NCI-H128 (cell line): ENCODE measurements around the gene TXNDC2.
"Not testable (repeated sequence)": the region's sequence is repeated elsewhere in the genome, so short reads cannot be mapped to it uniquely, and the experiment has no call there.

Source experiments
- DNase-seq: peaks from one replicate; lab custom pipeline; 2025; ENCODE audit not compliant: unreplicated experiment; lab: John Stamatoyannopoulos, UW

Gene TXNDC2

GRCh38 chr18:9912285-9912684 lies 26.5 kb downstream of the TXNDC2 start:
- not testable (repeated sequence) for DNase-seq

- DNase-seq, result no peak
These were observed 27.4 kb downstream of the TXNDC2 start for GRCh38 chr18:9913151-9913525.

GRCh38 chr18:9913526-9914333 lies 28.0 kb downstream of the TXNDC2 start, which contains the start of gene VAPA:
Gene VAPA (plus strand): TSS chr18:9914016. CDS start chr18:9914257, 241 bp downstream.
- DNase-seq, result peak; percentile 96

DNA sequence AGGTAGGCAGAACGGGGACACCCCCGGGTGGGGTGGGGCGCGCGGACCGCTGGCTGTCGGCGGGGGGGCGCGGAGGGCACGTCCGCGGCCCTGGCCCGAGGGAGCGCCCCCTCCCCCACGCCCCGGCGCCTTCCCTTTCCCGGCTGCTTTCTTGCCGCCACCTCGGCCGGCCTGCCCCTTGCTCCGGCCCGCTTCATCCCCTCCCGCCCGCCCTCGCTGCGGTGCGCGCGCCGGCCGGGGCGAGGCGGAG lies 28.5 kb downstream of the TXNDC2 start:
- no peak for DNase-seq

DNA sequence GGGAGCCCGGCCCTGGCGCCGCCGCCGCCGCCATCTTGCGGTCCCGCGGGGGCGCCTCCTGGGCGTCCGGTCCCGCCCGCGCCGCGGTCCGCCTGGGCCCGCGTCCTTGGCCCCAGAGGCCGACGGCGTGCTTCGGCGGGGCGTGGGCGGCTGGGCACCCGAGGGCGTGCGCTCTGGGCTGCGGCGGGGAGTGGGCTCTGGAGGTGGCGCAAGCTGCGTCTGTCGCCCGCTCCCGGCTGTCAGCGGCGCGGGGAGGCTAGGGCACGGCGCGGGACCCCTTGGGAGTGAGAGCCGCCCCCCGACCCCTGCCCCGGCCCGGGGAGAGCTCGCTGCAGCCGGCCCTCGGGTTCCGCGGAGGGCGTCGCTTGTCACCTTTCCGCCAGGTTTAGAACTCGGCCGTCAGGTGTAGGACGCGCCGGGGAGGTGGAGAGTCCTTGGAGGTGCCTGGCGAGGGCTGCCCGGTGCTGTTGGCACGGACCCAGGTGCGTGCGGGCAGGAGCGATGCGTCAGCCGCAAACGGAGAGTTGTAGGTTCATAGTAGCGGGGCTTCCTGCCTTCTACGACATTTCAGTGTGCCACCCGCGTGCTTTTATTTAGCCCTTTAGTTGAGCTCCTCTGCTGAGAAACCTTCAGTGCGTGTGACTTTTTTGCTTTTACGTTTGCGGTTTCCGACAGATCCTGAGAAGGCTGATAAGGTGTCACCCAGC lies 29.0 kb downstream of the TXNDC2 start:
- peak; percentile 16 for DNase-seq

DNA sequence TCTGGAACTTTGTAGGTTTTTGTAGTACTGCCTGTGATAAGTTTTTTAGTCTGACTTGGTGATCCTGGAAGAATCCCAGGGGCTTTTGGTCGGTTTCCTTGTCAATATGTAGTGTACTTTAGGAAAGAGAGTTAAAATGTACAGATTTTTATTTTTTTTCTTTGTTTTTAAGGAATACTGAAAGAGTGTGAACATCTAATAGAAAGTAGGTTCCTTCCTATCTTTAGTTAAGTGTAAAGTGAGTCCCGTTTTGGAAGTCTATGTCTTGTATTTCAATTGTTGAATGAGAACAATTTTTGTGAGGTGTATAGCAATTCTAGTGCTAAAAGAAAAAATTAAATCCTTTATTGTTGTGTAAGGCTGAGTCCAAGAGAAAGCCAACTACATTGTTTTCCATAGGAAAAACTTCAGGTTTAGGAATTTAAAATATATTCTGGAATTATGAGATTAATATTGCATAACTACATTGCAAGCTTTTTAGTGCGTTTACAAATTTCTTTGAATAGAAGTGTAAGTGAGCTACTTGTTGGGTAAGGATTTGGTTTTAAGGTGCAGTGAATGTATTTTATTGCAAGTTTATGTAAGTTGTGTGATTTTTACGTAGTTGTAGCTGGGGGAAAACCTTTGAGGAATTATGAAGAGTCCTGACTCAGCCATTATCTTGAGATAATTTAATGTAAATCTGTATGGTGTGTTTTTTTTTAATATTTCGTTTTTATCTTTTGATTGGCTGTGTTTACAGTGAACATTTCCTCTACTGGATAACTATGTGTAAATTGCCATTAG lies 29.7 kb downstream of the TXNDC2 start:
- DNase-seq, result no peak

GRCh38 chr18:9916077-9916639 lies 30.4 kb downstream of the TXNDC2 start:
- no peak for DNase-seq

DNA sequence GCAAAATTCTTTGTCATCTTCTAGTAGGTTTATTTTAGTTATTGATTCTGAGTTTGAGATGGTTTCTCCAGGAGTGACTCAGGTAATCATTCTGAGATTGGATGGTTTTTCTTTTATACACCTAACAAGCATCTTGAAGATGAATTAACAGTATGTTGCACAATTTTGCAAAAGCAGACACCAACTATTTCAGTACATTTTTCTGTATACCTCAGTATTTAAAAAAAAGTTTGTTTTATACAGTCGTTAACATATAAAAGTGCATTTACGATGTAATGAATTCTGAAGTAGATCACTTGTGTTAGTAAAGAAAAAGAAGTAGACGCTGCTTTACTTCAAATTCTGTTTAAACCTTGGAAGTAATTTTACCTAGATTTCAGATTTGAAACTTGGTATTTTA lies 31.0 kb downstream of the TXNDC2 start:
- no peak for DNase-seq

DNA sequence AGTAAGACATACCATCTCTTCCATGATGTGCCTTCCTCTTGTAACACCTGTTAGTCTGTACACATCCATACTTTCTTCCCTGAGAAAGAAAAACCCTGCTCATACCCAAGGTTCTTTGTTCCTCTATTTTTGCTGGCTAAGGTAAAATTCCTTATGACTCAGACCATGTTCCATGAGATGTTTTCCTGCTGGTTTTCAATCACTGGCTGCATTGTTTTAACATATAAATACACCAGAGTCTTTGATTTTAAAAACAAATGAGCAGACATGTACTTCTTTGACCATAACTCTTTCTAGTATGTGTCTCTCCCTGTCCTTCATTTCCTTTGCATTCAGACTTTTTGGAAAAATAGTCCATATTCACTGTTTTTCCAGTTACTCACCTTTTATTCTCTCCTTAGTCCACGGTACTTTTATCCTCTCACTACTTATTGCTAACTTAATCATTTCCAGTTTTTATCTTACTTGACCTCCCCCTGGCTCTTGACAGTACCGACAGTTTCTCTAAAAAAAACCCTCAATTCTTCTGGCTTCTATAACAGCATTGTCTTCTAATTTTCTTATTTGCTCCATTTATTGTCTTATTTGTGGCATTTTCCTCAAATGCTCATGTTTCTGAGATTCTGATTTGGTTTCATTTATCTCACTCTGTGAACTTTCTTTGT lies 32.4 kb downstream of the TXNDC2 start:
- no peak for DNase-seq

GRCh38 chr18:9919564-9920232 lies 33.9 kb downstream of the TXNDC2 start:
- DNase-seq, result no peak

DNA sequence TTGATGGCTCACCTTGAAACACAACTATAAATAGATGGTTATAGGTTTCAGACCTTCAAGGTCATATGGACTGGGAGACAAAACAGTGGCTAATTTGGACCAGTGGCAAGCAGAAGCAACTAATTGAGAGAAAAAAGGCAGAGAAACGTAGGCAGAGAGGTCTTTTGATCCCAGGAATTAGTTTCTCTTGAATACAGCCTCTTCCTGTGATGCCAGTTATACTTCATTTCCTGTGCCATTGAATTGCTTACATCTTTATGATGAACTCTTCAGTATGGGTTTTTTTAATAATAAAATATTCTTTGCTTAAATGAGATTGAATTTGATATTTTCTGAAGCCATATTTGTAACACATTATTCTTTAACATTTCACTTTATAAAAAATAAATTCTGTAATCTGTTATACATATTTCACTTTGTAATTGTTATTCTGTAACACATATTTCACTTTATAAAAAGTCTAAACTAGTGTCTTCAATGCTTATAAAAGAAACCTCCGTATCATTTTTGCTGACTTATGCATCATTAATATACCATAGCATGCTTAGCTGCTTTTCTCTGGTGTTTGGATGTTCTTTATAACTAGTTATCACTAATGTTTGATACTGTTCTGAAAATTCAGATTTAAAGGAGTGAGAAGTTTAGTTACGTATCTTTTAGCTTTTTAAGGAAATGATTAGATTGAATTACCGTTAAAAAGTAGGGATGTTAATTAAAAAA lies 37.0 kb downstream of the TXNDC2 start:
- DNase-seq, result no peak

GRCh38 chr18:9924371-9924943 lies 38.7 kb downstream of the TXNDC2 start:
- no peak for DNase-seq

- DNase-seq, result no peak
These were observed 39.6 kb downstream of the TXNDC2 start for GRCh38 chr18:9925369-9925768.

DNA sequence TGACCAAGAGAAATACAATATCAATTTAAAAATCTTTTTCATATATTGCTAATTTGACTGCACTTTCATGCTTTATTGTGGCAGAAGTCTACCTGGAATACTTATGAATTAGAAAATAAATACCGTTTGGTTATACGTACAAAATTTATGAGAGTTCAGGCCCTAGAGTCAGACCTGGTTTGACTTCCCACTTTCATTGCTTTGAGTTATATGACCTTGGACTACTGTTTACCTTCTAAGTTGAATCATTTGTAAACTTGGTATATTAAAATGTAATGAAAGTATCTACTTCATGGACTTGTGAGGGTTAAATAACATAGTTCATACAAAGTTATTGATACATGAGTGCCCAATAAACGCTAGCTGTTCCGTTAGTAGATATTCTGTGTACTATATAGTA lies 40.0 kb downstream of the TXNDC2 start:
- no peak for DNase-seq

DNA sequence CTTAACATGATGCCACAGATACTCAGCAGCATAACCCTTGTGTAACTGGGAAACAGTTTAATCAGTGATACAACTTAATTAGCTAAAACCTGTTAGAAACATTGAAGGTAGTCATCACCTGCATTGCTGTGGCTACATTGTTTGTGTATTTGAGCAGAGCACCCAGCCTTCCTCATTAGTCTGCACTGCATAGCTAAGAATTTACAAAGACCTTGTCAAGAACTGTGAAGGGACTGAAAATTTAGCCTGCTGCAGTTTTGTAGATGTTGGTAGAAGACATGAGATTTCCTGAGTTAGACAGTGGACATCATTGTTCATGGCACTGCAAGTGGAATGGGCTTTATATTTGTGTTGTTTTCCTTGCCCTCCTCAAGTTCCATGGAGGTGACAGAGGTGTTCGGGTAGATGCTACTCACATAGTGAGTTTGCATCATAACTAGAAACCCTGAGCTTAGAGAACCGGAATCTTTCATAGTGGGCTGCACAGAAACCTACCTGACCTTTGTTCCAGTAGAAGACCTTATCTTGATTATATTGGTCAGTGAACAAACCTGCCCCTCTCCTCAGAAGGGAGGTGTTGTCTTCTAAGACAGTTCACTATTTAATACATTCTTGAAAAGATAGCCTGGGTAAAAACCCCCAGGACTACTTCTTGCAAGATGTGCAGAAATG lies 40.6 kb downstream of the TXNDC2 start:
- DNase-seq, result no peak

DNA sequence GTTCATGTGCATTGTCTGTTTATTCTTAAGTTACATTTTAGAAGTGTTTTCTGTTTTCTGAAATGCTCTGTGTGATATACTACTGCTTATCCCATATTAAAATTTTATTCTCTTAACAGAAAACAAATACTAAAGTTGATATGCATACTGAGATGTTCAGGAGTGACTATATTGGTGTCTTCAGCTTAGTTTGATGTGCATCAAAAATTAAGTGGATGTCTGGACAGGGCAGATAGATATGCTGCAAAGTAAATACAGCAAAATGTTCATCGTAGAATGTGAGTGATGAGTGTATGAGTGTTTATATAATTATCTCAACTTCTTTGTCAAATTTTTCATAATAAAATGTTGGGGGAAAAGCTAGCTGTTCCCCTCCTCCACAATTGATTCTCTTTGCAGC lies 41.2 kb downstream of the TXNDC2 start:
- no peak for DNase-seq

DNA sequence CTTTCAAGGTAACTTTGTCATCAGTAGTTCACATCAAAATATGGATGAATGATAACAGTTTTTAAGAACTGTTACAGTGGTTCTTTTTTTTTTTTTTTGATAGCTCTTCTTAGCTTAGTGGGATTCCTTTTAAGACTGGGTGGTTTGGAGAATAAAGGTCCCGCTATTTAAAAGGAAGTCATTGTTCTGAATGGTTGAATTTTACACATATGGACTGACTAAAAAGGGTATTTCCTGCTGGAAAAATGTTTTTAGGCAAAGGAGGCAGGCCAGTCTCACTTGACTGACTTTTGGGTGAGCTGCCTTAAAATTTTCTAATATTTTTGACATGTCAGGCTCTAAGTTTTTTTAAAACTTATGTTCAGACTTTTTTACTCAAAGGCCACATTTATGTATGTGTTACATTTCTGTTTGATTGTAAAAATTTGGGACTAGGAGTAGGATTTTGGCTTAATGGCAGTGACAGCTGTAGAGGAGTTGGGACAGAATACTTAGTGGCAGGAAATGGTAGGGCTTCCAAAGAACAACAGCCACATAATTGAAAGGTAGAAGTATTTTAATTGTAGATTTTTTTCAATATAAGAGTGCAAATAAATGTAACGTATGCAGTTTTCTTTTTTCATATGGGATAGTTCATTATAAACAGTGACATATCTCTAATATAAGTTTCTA lies 41.8 kb downstream of the TXNDC2 start:
- no peak for DNase-seq

DNA sequence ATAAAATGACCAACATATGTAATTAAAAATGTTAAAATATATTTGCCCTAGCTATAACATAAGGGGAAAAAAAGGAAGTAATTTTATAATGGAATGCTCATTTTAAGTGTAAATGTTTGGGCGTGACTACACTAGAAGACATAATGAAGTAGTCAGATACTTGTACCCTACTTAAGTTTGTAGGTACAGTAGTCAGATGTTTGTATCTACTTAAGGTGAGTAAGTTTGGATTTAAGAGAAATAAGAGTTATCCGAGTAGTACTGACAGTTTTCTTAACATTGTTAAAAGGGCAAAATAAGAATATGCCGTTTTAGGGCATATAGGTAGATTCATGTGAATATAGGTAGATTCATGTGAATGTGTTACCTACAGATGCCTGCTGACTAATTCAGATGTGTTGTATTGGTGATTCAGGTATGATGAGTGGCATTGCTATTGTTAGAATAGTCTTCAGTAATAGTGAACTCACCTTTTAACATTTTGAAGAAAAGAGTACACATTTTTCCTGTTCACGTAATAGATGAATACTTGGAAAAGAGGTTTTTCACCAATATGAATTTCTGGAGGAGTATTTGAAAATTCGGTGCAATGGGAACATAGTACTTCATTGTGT lies 43.0 kb downstream of the TXNDC2 start:
- no peak for DNase-seq
